A673 (cell line): ENCODE data around the gene TFCP2L1.

Experiments
- CTCF ChIP-seq: fragments of 300-800, 200-600 bp; sonication (generic); conservative IDR thresholded peaks from 2 replicates; pipeline ENCODE4 v1.5.1; 2017; ENCODE audit warnings: low read depth, mild to moderate bottlenecking, antibody characterized with exemption, low read length, moderate library complexity, mixed read lengths
- EZH2 ChIP-seq: fragments of 200-600 bp; sonication (generic); IDR thresholded peaks from 2 replicates; pipeline ENCODE4 v1.6.1; 2017; ENCODE audit warnings: borderline replicate concordance, low read depth, mild to moderate bottlenecking, mixed read lengths, antibody characterized with exemption, low read length; ENCODE audit not compliant: poor library complexity, severe bottlenecking

GRCh38 chr2:121195036-121195435, 90.0 kb downstream of the TFCP2L1 start:
- TF ChIP-seq CTCF (no peak), EZH2 (no peak)
